Skeletal muscle tissue (tissue), 4 donors: ENCODE measurements around the gene CPEB2. TPM values are rescaled to one million over a fixed set of nuclear protein-coding genes. Genes with fewer than 3 reads are reported as not detected.

ENCODE experiments used
- H3K27ac ChIP-seq: one replicate; pipeline ENCODE4 v1.7.0; 2013; ENCODE audit warnings: mild to moderate bottlenecking, low read depth, low read length, inconsistent platforms
- H3K27me3 ChIP-seq, 3 donors: one replicate each; pipeline ENCODE4 v1.7.0; 2013; ENCODE audit warnings: low read length in 3 of 3; ENCODE audit not compliant: control insufficient read depth in 3 of 3, insufficient read depth in 3 of 3
- H3K36me3 ChIP-seq, 3 donors: one replicate each; pipeline ENCODE4 v1.7.0; 2013; ENCODE audit warnings: low read length in 3 of 3; ENCODE audit not compliant: control insufficient read depth in 3 of 3, insufficient read depth in 3 of 3
- H3K4me1 ChIP-seq, 3 donors: one replicate each; pipeline ENCODE4 v1.7.0; 2013; ENCODE audit warnings: low read length in 3 of 3, mild to moderate bottlenecking in 3 of 3; ENCODE audit not compliant: control insufficient read depth in 3 of 3, insufficient read depth in 3 of 3
- H3K4me3 ChIP-seq, 3 donors: one replicate each; pipeline ENCODE4 v1.7.0; 2013; ENCODE audit warnings: low read length in 3 of 3
- H3K9ac ChIP-seq, 3 donors: one replicate each; pipeline ENCODE4 v1.7.0; 2013; ENCODE audit warnings: low read length in 3 of 3, mild to moderate bottlenecking in 3 of 3, moderate library complexity in 2 of 3, low read depth in 1 of 3
- H3K9me3 ChIP-seq, 3 donors: one replicate each; pipeline ENCODE4 v1.7.0; 2013; ENCODE audit warnings: low read length in 3 of 3; ENCODE audit not compliant: control insufficient read depth in 3 of 3
- total RNA-seq: library from RNA; depleted of rRNA; stranded (reverse); fragments of >200 nt; gene quantifications from one replicate; pipeline ENCODE4 v1.2.3, GENCODE V29; 2014
- donor health status: Osteomylitis.

The CPEB2 gene
- total RNA-seq, 1 donor from 2014 or later, result 5.7 TPM

- no peaks in the 10 kb centered on the region for H3K9me3 ChIP-seq
- H3K27ac ChIP-seq, result no peak overlapping the region
- H3K4me1 ChIP-seq, result no peaks in the 10 kb centered on the region
- no peaks in the 10 kb centered on the region for H3K27me3 ChIP-seq
- no peaks in the 10 kb centered on the region for H3K36me3 ChIP-seq
- H3K9ac ChIP-seq, result no peak overlapping the region
- no peak overlapping the region for H3K4me3 ChIP-seq
These were observed 38.7 kb downstream of the CPEB2 start for GRCh38 chr4:15040916-15041463.

- H3K9ac ChIP-seq, result no peak overlapping the region
- no peaks in the 10 kb centered on the region for H3K4me1 ChIP-seq
- no peaks in the 10 kb centered on the region for H3K9me3 ChIP-seq
- H3K36me3 ChIP-seq, result no peaks in the 10 kb centered on the region
- H3K27ac ChIP-seq, result no peak overlapping the region
- H3K27me3 ChIP-seq, result no peaks in the 10 kb centered on the region
- no peak overlapping the region for H3K4me3 ChIP-seq
These were observed 40.4 kb downstream of the CPEB2 start for GRCh38 chr4:15042529-15043167.

GRCh38 chr4:15043226-15043625 is 40.9 kb downstream of the CPEB2 start:
- Histone ChIP-seq H3K36me3 (no peaks in the 10 kb centered on the region), H3K27ac (no peak overlapping the region), H3K4me1 (no peaks in the 10 kb centered on the region), H3K4me3 (no peak overlapping the region), H3K9me3 (no peaks in the 10 kb centered on the region), H3K9ac (no peak overlapping the region), H3K27me3 (no peaks in the 10 kb centered on the region)

- no peaks in the 10 kb centered on the region for H3K4me1 ChIP-seq
- H3K4me3 ChIP-seq, result no peak overlapping the region
- no peak overlapping the region for H3K27ac ChIP-seq
- H3K9me3 ChIP-seq, result no peaks in the 10 kb centered on the region
- no peaks in the 10 kb centered on the region for H3K27me3 ChIP-seq
- H3K36me3 ChIP-seq, result no peaks in the 10 kb centered on the region
- H3K9ac ChIP-seq, result no peak overlapping the region
These were observed 41.6 kb downstream of the CPEB2 start for GRCh38 chr4:15043922-15044321.

- H3K4me1 ChIP-seq, result no peaks in the 10 kb centered on the region
- H3K9ac ChIP-seq, result no peak overlapping the region
- no peaks in the 10 kb centered on the region for H3K27me3 ChIP-seq
- H3K27ac ChIP-seq, result no peak overlapping the region
- H3K36me3 ChIP-seq, result peaks cover 2 to 17% (median 17%) of the 10 kb centered on the region in 3 donors
- no peak overlapping the region for H3K4me3 ChIP-seq
- H3K9me3 ChIP-seq, result no peaks in the 10 kb centered on the region
These were observed 52.3 kb downstream of the CPEB2 start for GRCh38 chr4:15054541-15054940.

DNA sequence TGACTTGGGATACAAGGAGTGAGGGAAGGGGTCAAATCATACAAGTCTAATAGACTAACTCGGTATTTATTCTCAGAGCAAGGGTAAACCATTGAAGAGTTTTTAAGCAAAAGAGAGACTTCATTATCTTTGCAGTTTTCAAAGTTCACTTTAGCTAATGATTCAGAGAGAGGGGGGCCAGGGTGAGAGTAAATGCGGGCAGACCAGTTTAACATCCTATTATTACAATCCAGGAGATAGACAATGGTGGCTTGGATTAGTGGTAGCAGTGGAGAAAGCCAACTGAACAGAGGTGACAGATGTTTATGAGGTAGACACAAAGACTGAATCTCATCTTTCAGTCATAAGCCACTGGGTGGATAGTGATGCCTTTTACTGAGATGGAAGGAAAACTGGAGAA is 57.9 kb downstream of the CPEB2 start:
- H3K36me3 ChIP-seq, result peaks cover 0 to 36% (median 27%) of the 10 kb centered on the region in 3 donors

GRCh38 chr4:15063341-15063740 is 61.1 kb downstream of the CPEB2 start:
- Histone ChIP-seq H3K27me3 (no peaks in the 10 kb centered on the region), H3K36me3 (peaks cover 3 to 34% (median 34%) of the 10 kb centered on the region in 3 donors), H3K4me3 (no peak overlapping the region), H3K9ac (no peak overlapping the region), H3K4me1 (no peaks in the 10 kb centered on the region), H3K9me3 (no peaks in the 10 kb centered on the region), H3K27ac (no peak overlapping the region)

More for the DNA sequence above, 57.9 kb downstream of the CPEB2 start:
- H3K9ac ChIP-seq, result no peak overlapping the region
- H3K27ac ChIP-seq, result no peak overlapping the region
- no peaks in the 10 kb centered on the region for H3K9me3 ChIP-seq
- H3K4me1 ChIP-seq, result no peaks in the 10 kb centered on the region
- H3K27me3 ChIP-seq, result no peaks in the 10 kb centered on the region
- H3K4me3 ChIP-seq, result no peak overlapping the region

- Histone ChIP-seq H3K9me3 (no peaks in the 10 kb centered on the region), H3K27ac (no peak overlapping the region), H3K9ac (no peak overlapping the region), H3K36me3 (peaks cover 3 to 26% (median 24%) of the 10 kb centered on the region in 3 donors), H3K4me3 (no peak overlapping the region), H3K27me3 (no peaks in the 10 kb centered on the region), H3K4me1 (no peaks in the 10 kb centered on the region)
These were observed 63.2 kb downstream of the CPEB2 start for GRCh38 chr4:15065516-15065915.

DNA sequence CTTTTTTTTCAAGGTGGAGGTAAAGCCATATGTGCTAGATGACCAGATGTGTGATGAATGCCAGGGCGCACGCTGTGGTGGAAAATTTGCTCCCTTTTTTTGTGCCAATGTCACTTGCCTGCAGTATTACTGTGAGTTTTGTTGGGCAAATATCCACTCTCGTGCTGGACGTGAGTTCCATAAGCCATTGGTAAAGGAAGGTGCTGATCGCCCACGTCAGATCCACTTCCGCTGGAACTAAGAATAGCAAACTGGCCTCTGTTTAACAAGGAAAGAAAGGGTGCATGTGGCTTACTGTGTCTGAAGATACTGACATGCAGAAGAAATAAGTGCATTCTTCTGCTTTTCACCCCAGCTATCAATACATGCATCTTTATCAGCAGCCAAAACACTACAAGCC is 63.9 kb downstream of the CPEB2 start:
- no peaks in the 10 kb centered on the region for H3K27me3 ChIP-seq
- H3K9ac ChIP-seq, result no peak overlapping the region
- no peak overlapping the region for H3K27ac ChIP-seq
- no peaks in the 10 kb centered on the region for H3K9me3 ChIP-seq
- no peak overlapping the region for H3K4me3 ChIP-seq
- H3K36me3 ChIP-seq, result peaks cover 3 to 21% (median 21%) of the 10 kb centered on the region in 3 donors
- no peaks in the 10 kb centered on the region for H3K4me1 ChIP-seq

DNA sequence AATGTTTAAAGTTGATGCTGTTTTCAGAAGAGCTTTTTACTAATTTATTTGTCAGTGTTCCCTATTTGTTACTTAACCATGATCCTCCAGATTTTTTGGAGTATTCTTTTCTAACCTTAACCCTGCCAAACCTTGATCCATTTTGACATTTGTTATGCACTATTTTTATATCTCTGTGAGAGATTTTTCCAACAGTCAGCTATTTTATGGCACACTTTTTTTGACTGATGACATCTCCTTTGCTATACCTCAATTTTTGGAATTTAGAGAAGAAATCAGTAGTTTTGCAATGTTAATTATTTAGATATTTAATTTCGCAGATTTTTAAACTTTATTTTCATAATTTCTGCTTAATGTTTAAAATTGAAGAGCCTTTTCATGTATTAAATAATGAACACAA is 66.0 kb downstream of the CPEB2 start:
- H3K4me1 ChIP-seq, result no peaks in the 10 kb centered on the region
- H3K36me3 ChIP-seq, result peaks cover 3 to 13% (median 5%) of the 10 kb centered on the region in 3 donors
- H3K27me3 ChIP-seq, result no peaks in the 10 kb centered on the region
- no peak overlapping the region for H3K9ac ChIP-seq
- no peaks in the 10 kb centered on the region for H3K9me3 ChIP-seq
- H3K27ac ChIP-seq, result no peak overlapping the region
- H3K4me3 ChIP-seq, result no peak overlapping the region
